ENCODE data around the gene IQCH.
"Not testable (repeated sequence)": the region's sequence is repeated elsewhere in the genome, so short reads cannot be mapped to it uniquely, and the experiment has no call there.

DNA sequence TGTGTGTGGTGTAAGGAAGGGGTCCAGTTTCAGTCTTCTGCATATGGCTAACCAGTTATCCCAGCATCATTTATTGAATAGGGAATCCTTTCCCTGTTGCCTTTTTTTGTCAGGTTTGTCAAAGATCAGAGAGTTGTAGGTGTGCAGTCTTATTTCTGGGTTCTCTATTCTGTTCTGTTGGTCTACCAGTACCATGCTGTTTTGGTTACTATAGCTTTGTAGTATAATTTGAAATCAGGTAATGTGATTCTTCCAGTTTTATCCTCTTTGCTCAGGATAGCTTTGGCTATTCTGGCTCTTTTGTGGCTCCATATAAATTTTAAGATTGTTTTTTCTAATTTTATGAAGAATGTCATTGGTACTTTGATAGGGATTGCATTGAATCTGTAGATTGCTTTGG lies 31.0 kb downstream of the IQCH start:
- TF ChIP-seq POLR2A (IDR thresholded peaks at IDR 0.05): not testable (repeated sequence)
- TF ChIP-seq, protein P1, sequence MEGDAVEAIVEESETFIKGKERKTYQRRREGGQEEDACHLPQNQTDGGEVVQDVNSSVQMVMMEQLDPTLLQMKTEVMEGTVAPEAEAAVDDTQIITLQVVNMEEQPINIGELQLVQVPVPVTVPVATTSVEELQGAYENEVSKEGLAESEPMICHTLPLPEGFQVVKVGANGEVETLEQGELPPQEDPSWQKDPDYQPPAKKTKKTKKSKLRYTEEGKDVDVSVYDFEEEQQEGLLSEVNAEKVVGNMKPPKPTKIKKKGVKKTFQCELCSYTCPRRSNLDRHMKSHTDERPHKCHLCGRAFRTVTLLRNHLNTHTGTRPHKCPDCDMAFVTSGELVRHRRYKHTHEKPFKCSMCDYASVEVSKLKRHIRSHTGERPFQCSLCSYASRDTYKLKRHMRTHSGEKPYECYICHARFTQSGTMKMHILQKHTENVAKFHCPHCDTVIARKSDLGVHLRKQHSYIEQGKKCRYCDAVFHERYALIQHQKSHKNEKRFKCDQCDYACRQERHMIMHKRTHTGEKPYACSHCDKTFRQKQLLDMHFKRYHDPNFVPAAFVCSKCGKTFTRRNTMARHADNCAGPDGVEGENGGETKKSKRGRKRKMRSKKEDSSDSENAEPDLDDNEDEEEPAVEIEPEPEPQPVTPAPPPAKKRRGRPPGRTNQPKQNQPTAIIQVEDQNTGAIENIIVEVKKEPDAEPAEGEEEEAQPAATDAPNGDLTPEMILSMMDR (IDR thresholded peaks at IDR 0.05): not testable (repeated sequence)

Data from body of pancreas (tissue), 4 donors.